OCI-LY7 (cell line): ENCODE measurements around the gene GZMM. TPM values are rescaled to one million over a fixed set of nuclear protein-coding genes. Genes with fewer than 3 reads are reported as not detected.

Source experiments
- BruUV-seq: library from RNA; stranded (reverse); fragments of 400-500 nt; replicated peaks from 2 replicates; lab custom pipeline; 2021; lab: Mats Ljungman, UMichigan
- CTCF ChIA-PET: fragments of 300-600 bp; sonication (Branson Sonifier 250); formaldehyde crosslinking; loops from one replicate; lab custom pipeline; 2022; ENCODE audit warnings: antibody characterized with exemption; ENCODE audit not compliant: unreplicated experiment; lab: Charles Lee
- POLR2A ChIA-PET: fragments of 300-600 bp; sonication (Branson Sonifier 250); formaldehyde crosslinking; loops from one replicate; lab custom pipeline; 2022; ENCODE audit warnings: antibody characterized with exemption; lab: Charles Lee
- DNase-seq: peaks from one replicate; pipeline ENCODE4 v3.0.0-alpha.2; 2015; ENCODE audit warnings: low spot score
- H2AFZ ChIP-seq: fragments of 200-600 bp; sonication (generic), shearing (Covaris generic); 2 replicates; pipeline ENCODE4 v1.6.1; 2014; ENCODE audit warnings: mild to moderate bottlenecking, antibody characterized with exemption, low read length, moderate library complexity
- H3K27ac ChIP-seq: fragments of 200-600 bp; sonication (generic); 2 replicates; pipeline ENCODE4 v1.5.1; 2014; ENCODE audit warnings: mixed run types, low read depth, mild to moderate bottlenecking, moderate library complexity, low read length, inconsistent platforms; ENCODE audit not compliant: poor library complexity, severe bottlenecking
- H3K36me3 ChIP-seq: fragments of 200-600 bp; sonication (generic); 2 replicates; pipeline ENCODE4 v1.6.1; 2014; ENCODE audit warnings: mild to moderate bottlenecking, antibody characterized with exemption, low read length, moderate library complexity, mixed read lengths; ENCODE audit not compliant: insufficient read depth
- H3K4me1 ChIP-seq: fragments of 200-600 bp; sonication (generic); 2 replicates; pipeline ENCODE4 v1.5.1; 2014; ENCODE audit warnings: mild to moderate bottlenecking, low read length; ENCODE audit not compliant: insufficient read depth, poor library complexity, severe bottlenecking
- H3K4me2 ChIP-seq: fragments of 200-600 bp; sonication (generic); 2 replicates; pipeline ENCODE4 v1.6.1; 2014; ENCODE audit warnings: mild to moderate bottlenecking, low read length
- H3K4me3 ChIP-seq: fragments of 200-600 bp; sonication (generic); 2 replicates; pipeline ENCODE4 v1.5.1; 2014; ENCODE audit warnings: mild to moderate bottlenecking, low read depth, low read length; ENCODE audit not compliant: poor library complexity, severe bottlenecking
- H3K79me2 ChIP-seq: fragments of 200-600 bp; sonication (generic); 2 replicates; pipeline ENCODE4 v1.6.1; 2016; ENCODE audit warnings: low read depth, mild to moderate bottlenecking, low read length, moderate library complexity, mixed read lengths; ENCODE audit not compliant: insufficient read depth
- H3K9me2 ChIP-seq: fragments of 200-600 bp; sonication (generic); 2 replicates; pipeline ENCODE4 v1.6.1; 2016; ENCODE audit warnings: mild to moderate bottlenecking, low read length, mixed read lengths; ENCODE audit not compliant: insufficient read depth
- H3K9me3 ChIP-seq: fragments of 200-600 bp; sonication (generic); 2 replicates; pipeline ENCODE4 v1.6.1; 2014; ENCODE audit warnings: mild to moderate bottlenecking, mixed run types, low read length, mixed read lengths
- H4K20me1 ChIP-seq: fragments of 200-600 bp; sonication (generic); 2 replicates; pipeline ENCODE4 v1.6.1; 2014; ENCODE audit warnings: mild to moderate bottlenecking, antibody characterized with exemption, low read length, moderate library complexity, mixed read lengths; ENCODE audit not compliant: insufficient read depth
- EZH2phosphoT487 ChIP-seq: fragments of 200-600 bp; sonication (generic); IDR thresholded peaks from 2 replicates; pipeline ENCODE4 v1.6.1; 2018; ENCODE audit warnings: low read depth, borderline replicate concordance, mild to moderate bottlenecking, mixed run types, antibody characterized with exemption, low read length, moderate library complexity, mixed read lengths
- intact Hi-C: fragments of 100-400 bp; cut with micrococcal nuclease; formaldehyde crosslinking; loops from one replicate; pipeline ENCODE4 v1.10.0; 2022; ENCODE audit not compliant: unreplicated experiment
- total RNA-seq, 2 experiments: library from RNA; depleted of rRNA in 1 of 2; stranded (reverse); fragments of >200 nt in 1 of 2; shearing (Covaris generic) in 1 of 2; gene quantifications; 2 replicates each; pipeline ENCODE4 v1.2.3, GENCODE V29; 2014 to 2022
- TF ChIP-seq, protein P1 (sequence below): fragments of 200-600 bp; sonication (generic); conservative IDR thresholded peaks from 2 replicates; pipeline ENCODE4 v1.5.1; 2014; ENCODE audit warnings: mild to moderate bottlenecking, antibody characterized with exemption, low read length, moderate library complexity, mixed read lengths

Gene GZMM
- total RNA-seq, 2 experiments from 2014 or later, result not detected

DNA sequence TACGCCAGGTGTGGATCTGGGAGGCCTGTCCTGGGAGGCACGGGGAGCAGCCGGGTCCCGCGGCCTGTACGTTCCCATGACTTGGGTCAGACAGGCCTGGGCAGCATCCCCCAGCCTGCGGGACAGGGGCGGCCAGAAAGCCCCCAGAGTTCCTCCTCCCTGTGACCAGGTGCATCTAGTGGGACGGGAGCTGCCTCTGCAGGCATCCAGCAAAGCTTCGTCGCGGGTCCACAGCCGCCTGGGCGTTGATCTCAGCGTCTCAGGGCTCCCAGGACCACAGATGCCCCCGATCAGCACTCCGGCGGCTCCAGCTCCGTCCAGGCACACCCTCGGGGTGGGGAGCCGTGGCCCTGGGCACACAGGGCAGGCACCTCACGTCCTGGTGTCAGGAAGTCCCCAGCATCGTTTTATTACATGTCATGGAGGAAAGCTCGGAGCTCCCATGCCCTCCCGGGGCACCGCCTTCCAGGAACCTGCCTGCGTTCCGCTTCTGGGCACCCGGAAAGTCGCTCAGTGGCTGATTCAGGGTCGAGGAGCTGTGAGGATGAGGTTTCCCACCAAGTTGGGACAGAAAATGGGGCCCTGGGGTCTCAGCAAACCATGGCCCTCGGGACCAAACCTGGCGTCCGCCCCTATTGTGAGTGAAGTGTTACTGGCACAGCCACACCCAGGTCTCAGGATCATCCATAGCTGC lies 1.5 kb upstream of the GZMM start:
- Histone ChIP-seq H3K9me3 (no peaks in the 10 kb centered on the region), H3K79me2 (no peaks in the 10 kb centered on the region), H3K9me2 (no peaks in the 10 kb centered on the region), H3K4me2 (no peak overlapping the region), H2AFZ (no peak overlapping the region), H3K4me3 (no peak overlapping the region), H3K4me1 (no peaks in the 10 kb centered on the region), H3K27ac (no peak overlapping the region), H3K36me3 (peaks cover 4% of the 10 kb centered on the region; the same call in 1 of the 2 replicates), H4K20me1 (no peaks in the 10 kb centered on the region)
- intact Hi-C loops, result no loop called here
- CTCF ChIA-PET, result interaction anchor here (0.7 kb wide), 1 partner anchor 32 kb away, joined by 3 read pairs; no protein-coding TSS in a partner anchor
- no TSS peak for BruUV-seq
- DNase-seq, result no peak
- POLR2A ChIA-PET, result no interaction called here
- TF ChIP-seq, protein P1, sequence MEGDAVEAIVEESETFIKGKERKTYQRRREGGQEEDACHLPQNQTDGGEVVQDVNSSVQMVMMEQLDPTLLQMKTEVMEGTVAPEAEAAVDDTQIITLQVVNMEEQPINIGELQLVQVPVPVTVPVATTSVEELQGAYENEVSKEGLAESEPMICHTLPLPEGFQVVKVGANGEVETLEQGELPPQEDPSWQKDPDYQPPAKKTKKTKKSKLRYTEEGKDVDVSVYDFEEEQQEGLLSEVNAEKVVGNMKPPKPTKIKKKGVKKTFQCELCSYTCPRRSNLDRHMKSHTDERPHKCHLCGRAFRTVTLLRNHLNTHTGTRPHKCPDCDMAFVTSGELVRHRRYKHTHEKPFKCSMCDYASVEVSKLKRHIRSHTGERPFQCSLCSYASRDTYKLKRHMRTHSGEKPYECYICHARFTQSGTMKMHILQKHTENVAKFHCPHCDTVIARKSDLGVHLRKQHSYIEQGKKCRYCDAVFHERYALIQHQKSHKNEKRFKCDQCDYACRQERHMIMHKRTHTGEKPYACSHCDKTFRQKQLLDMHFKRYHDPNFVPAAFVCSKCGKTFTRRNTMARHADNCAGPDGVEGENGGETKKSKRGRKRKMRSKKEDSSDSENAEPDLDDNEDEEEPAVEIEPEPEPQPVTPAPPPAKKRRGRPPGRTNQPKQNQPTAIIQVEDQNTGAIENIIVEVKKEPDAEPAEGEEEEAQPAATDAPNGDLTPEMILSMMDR, result no peak
- no peak for TF ChIP-seq EZH2phosphoT487

DNA sequence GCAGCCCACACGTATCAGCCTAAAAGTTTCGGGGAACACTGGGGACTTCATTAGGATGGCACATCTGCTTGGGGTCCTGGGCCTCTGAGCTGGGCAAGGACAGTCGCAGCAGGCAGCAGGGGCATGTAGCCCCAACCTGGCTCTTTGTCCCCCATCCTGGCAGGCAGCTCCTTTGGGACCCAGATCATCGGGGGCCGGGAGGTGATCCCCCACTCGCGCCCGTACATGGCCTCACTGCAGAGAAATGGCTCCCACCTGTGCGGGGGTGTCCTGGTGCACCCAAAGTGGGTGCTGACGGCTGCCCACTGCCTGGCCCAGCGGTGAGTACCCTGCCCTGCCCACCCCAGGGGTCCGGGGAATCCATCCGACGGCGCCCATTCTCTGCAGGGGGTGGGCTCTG lies 3.3 kb downstream of the GZMM start:
- ChIA-PET CTCF (no interaction called here), POLR2A (no interaction called here)
- no peaks in the 10 kb centered on the region for H3K36me3 ChIP-seq
- H3K4me2 ChIP-seq, result no peak overlapping the region
- no peaks in the 10 kb centered on the region for H4K20me1 ChIP-seq
- intact Hi-C loops, result no loop called here
- H3K27ac ChIP-seq, result no peak overlapping the region
- H3K4me1 ChIP-seq, result no peaks in the 10 kb centered on the region
- no peak for DNase-seq
- H3K9me2 ChIP-seq, result no peaks in the 10 kb centered on the region
- BruUV-seq, result no TSS peak
- H3K4me3 ChIP-seq, result no peak overlapping the region
- no peak overlapping the region for H2AFZ ChIP-seq
- no peaks in the 10 kb centered on the region for H3K9me3 ChIP-seq
- no peaks in the 10 kb centered on the region for H3K79me2 ChIP-seq
- no peak for TF ChIP-seq EZH2phosphoT487
- TF ChIP-seq, protein P1, result no peak
